Tibial nerve (tissue), 4 donors: ENCODE measurements around the gene NT5C2. TPM values are rescaled to one million over a fixed set of nuclear protein-coding genes. Genes with fewer than 3 reads are reported as not detected.
A peak's percentile ranks its signal among the peaks of the same experiment; 100 is the strongest.

ENCODE experiments used
- DNase-seq, 2 donors: peaks; one replicate each; pipeline ENCODE4 v3.0.0-alpha.2; 2019; ENCODE audit warnings: low spot score in 2 of 2
- H3K27ac ChIP-seq, 4 donors: fragments of 200-600 bp; sonication (generic) in 3 of 4; one replicate each; pipeline ENCODE4 v1.5.1; 2017 to 2019; ENCODE audit warnings: mild to moderate bottlenecking in 1 of 4
- H3K27me3 ChIP-seq, 2 donors: fragments of 200-600 bp; sonication (generic) in 1 of 2; one replicate each; pipeline versions ENCODE4 v1.5.1 to v1.6.0; 2017 to 2019
- H3K36me3 ChIP-seq, 3 donors: fragments of 200-600 bp; sonication (generic); one replicate each; pipeline ENCODE4 v1.5.1; 2018 to 2019
- H3K4me1 ChIP-seq, 4 donors: fragments of 200-600 bp; sonication (generic) in 3 of 4; one replicate each; pipeline ENCODE4 v1.5.1; 2017 to 2019
- H3K4me3 ChIP-seq, 4 donors: fragments of 200-600 bp; sonication (generic) in 3 of 4; one replicate each; pipeline ENCODE4 v1.5.1; 2017 to 2019; ENCODE audit warnings: mild to moderate bottlenecking in 1 of 4, moderate library complexity in 1 of 4
- H3K9me3 ChIP-seq, 4 donors: fragments of 200-600 bp; sonication (generic) in 3 of 4; one replicate each; pipeline ENCODE4 v1.5.1; 2017 to 2019
- CTCF ChIP-seq, 5 experiments: fragments of 200-600 bp in 3 of 5; fragments of 450-650 bp in 2 of 5; sonication (generic) in 3 of 5; IDR thresholded peaks; one replicate each; pipeline ENCODE4 v1.5.1; 2016 to 2019; ENCODE audit warnings: antibody characterized with exemption in 5 of 5, mild to moderate bottlenecking in 3 of 5, moderate library complexity in 2 of 5
- EP300 ChIP-seq, 2 donors: sonication (generic); formaldehyde crosslinking; IDR thresholded peaks; one replicate each; pipeline ENCODE4 v1.6.1; 2017; ENCODE audit warnings: antibody characterized with exemption in 2 of 2, mild to moderate bottlenecking in 1 of 2
- POLR2A ChIP-seq, 2 donors: fragments of 450-650 bp; IDR thresholded peaks; one replicate each; pipeline ENCODE4 v1.6.1; 2017; ENCODE audit warnings: antibody characterized with exemption in 2 of 2, mild to moderate bottlenecking in 2 of 2, moderate library complexity in 2 of 2
- WGBS, 2 donors: methylation state at CpG; one replicate each; pipeline ENCODE4 v1.1.5; 2018; 5-methylcytosine and 5-hydroxymethylcytosine counted together
- total RNA-seq, 4 donors: library from RNA; depleted of rRNA; stranded (reverse); fragments of >200 nt; gene quantifications; one replicate each; pipeline ENCODE4 v1.1.0, GENCODE V29; 2016

The NT5C2 gene
- total RNA-seq, 4 donors from 2014 or later, result 52.2 to 82.8 (median 72.4) TPM

- WGBS, 2 donors, result 70 to 83% methylated on average over 15 of the region's 15 CpGs
- Histone ChIP-seq H3K4me3 (no peak overlapping the region), H3K36me3 (peaks cover 0 to 9% (median 0%) of the 10 kb centered on the region in 3 donors), H3K27ac (no peak overlapping the region), H3K4me1 (no peaks in the 10 kb centered on the region), H3K27me3 (no peaks in the 10 kb centered on the region), H3K9me3 (no peaks in the 10 kb centered on the region)
- no peak for DNase-seq
- TF ChIP-seq POLR2A (IDR thresholded peaks at IDR 0.05), result no peak
- TF ChIP-seq EP300 (IDR thresholded peaks at IDR 0.05), result no peak
- no peak for TF ChIP-seq CTCF (IDR thresholded peaks at IDR 0.05)
Observed at GRCh38 chr10:103062854-103063590, 130.1 kb downstream of the NT5C2 start.

- Histone ChIP-seq H3K27ac (no peak overlapping the region), H3K4me3 (no peak overlapping the region), H3K27me3 (no peaks in the 10 kb centered on the region), H3K4me1 (no peaks in the 10 kb centered on the region), H3K9me3 (no peaks in the 10 kb centered on the region), H3K36me3 (peaks cover 0 to 10% (median 0%) of the 10 kb centered on the region in 3 donors)
- WGBS, 2 donors, result 80% methylated on average over 2 of the region's 2 CpGs
- DNase-seq, result no peak
- TF ChIP-seq CTCF (IDR thresholded peaks at IDR 0.05) (no peak), EP300 (IDR thresholded peaks at IDR 0.05) (no peak), POLR2A (IDR thresholded peaks at IDR 0.05) (no peak)
Observed at GRCh38 chr10:103060575-103060974, 132.5 kb downstream of the NT5C2 start.

GRCh38 chr10:103058034-103058433, 135.0 kb downstream of the NT5C2 start:
- no peak for DNase-seq
- Histone ChIP-seq H3K4me1 (peaks cover 0 to 10% (median 0%) of the 10 kb centered on the region in 4 donors), H3K27ac (no peak overlapping the region), H3K36me3 (peaks cover 0 to 10% (median 0%) of the 10 kb centered on the region in 3 donors), H3K4me3 (no peak overlapping the region), H3K27me3 (no peaks in the 10 kb centered on the region), H3K9me3 (no peaks in the 10 kb centered on the region)
- WGBS, 2 donors, result 73 to 75% methylated on average over 3 of the region's 3 CpGs
- TF ChIP-seq POLR2A (IDR thresholded peaks at IDR 0.05) (no peak), CTCF (IDR thresholded peaks at IDR 0.05) (no peak)

GRCh38 chr10:103055105-103055504, 138.0 kb downstream of the NT5C2 start:
- 51 to 56% methylated on average over 4 of the region's 4 CpGs for WGBS, 2 donors
- peaks cover 0 to 13% (median 0%) of the 10 kb centered on the region in 3 donors for H3K36me3 ChIP-seq
- no peaks in the 10 kb centered on the region for H3K9me3 ChIP-seq
- no peak for TF ChIP-seq POLR2A (IDR thresholded peaks at IDR 0.05)
- no peak for TF ChIP-seq EP300 (IDR thresholded peaks at IDR 0.05)
- no peak for TF ChIP-seq CTCF (IDR thresholded peaks at IDR 0.05)
- DNase-seq, result no peak
- H3K27me3 ChIP-seq, result no peaks in the 10 kb centered on the region
- H3K4me1 ChIP-seq, result peaks cover 0 to 10% (median 0%) of the 10 kb centered on the region in 4 donors
- no peak overlapping the region for H3K4me3 ChIP-seq
- H3K27ac ChIP-seq, result no peak overlapping the region

GRCh38 chr10:103054621-103055020, 138.5 kb downstream of the NT5C2 start:
- WGBS, 2 donors, result 80 to 83% methylated on average over 3 of the region's 3 CpGs

More at GRCh38 chr10:103054621-103055020, 138.5 kb downstream of the NT5C2 start:
- DNase-seq, result no peak
- H3K9me3 ChIP-seq, result no peaks in the 10 kb centered on the region
- peak overlapping the region in 1 of 4 donors; percentile 3 for H3K4me3 ChIP-seq
- H3K27ac ChIP-seq, result peak overlapping the region in 2 of 4 donors; percentile 22 to 44
- H3K27me3 ChIP-seq, result no peaks in the 10 kb centered on the region
- peaks cover 0 to 18% (median 0%) of the 10 kb centered on the region in 3 donors for H3K36me3 ChIP-seq
- TF ChIP-seq POLR2A (IDR thresholded peaks at IDR 0.05), result no peak
- no peak for TF ChIP-seq CTCF (IDR thresholded peaks at IDR 0.05)
- no peak for TF ChIP-seq EP300 (IDR thresholded peaks at IDR 0.05)
- H3K4me1 ChIP-seq, result peaks cover 0 to 10% (median 0%) of the 10 kb centered on the region in 4 donors
